Measurements from ENCODE around the gene CHMP4B.

CHMP4B gene

GRCh38 chr20:33810885-33811775 is at the start of gene CHMP4B:
Gene CHMP4B, plus strand, starts transcription at chr20:33811348. Its CDS starts 121 bp downstream, at chr20:33811469.
- DNase-seq (ENCODE audit: insufficient read length, low spot score): peak; percentile 98
- peak; percentile 96 for FAIRE-seq

GRCh38 chr20:33761698-33762250 is 49.4 kb upstream of the CHMP4B start:
- DNase-seq (ENCODE audit: insufficient read length, low spot score) (no peak), FAIRE-seq (no peak)

- FAIRE-seq (no peak), DNase-seq (ENCODE audit: insufficient read length, low spot score) (no peak)
Measured at GRCh38 chr20:33765099-33765498, 46.0 kb upstream of the CHMP4B start.

GRCh38 chr20:33765592-33765991 is 45.6 kb upstream of the CHMP4B start:
- DNase-seq (ENCODE audit: insufficient read length, low spot score) (no peak), FAIRE-seq (no peak)

- FAIRE-seq: no peak
- DNase-seq (ENCODE audit: insufficient read length, low spot score): no peak
Measured at GRCh38 chr20:33766686-33767085, 44.5 kb upstream of the CHMP4B start.

- FAIRE-seq (no peak), DNase-seq (ENCODE audit: insufficient read length, low spot score) (no peak)
Measured at GRCh38 chr20:33767777-33768138, 43.4 kb upstream of the CHMP4B start.

GRCh38 chr20:33769043-33769442 is 42.1 kb upstream of the CHMP4B start:
- FAIRE-seq: no peak
- DNase-seq (ENCODE audit: insufficient read length, low spot score): no peak

- FAIRE-seq: no peak
- DNase-seq (ENCODE audit: insufficient read length, low spot score): no peak
Measured at GRCh38 chr20:33770005-33770404, 41.1 kb upstream of the CHMP4B start.

- no peak for FAIRE-seq
Measured at GRCh38 chr20:33771938-33772337, 39.2 kb upstream of the CHMP4B start.

GRCh38 chr20:33772439-33772838 is 38.7 kb upstream of the CHMP4B start:
- FAIRE-seq (no peak), DNase-seq (ENCODE audit: insufficient read length, low spot score) (no peak)

More at GRCh38 chr20:33771938-33772337, 39.2 kb upstream of the CHMP4B start:
- DNase-seq (ENCODE audit: insufficient read length, low spot score): no peak

GRCh38 chr20:33773412-33774089 is 37.6 kb upstream of the CHMP4B start:
- no peak for FAIRE-seq
- DNase-seq (ENCODE audit: insufficient read length, low spot score): no peak

- DNase-seq (ENCODE audit: insufficient read length, low spot score): no peak
- no peak for FAIRE-seq
Measured at GRCh38 chr20:33777816-33778215, 33.3 kb upstream of the CHMP4B start.

GRCh38 chr20:33781133-33781532 is 30.0 kb upstream of the CHMP4B start:
- FAIRE-seq (no peak), DNase-seq (ENCODE audit: insufficient read length, low spot score) (no peak)

GRCh38 chr20:33781945-33782344 is 29.2 kb upstream of the CHMP4B start:
- DNase-seq (ENCODE audit: insufficient read length, low spot score) (no peak), FAIRE-seq (no peak)

- DNase-seq (ENCODE audit: insufficient read length, low spot score): no peak
- no peak for FAIRE-seq
Measured at GRCh38 chr20:33783256-33783655, 27.9 kb upstream of the CHMP4B start.

- no peak for DNase-seq (ENCODE audit: insufficient read length, low spot score)
- no peak for FAIRE-seq
Measured at GRCh38 chr20:33783818-33784217, 27.3 kb upstream of the CHMP4B start.

GRCh38 chr20:33784225-33784624 is 26.9 kb upstream of the CHMP4B start:
- DNase-seq (ENCODE audit: insufficient read length, low spot score) (no peak), FAIRE-seq (no peak)

GRCh38 chr20:33785503-33785902 is 25.6 kb upstream of the CHMP4B start:
- no peak for FAIRE-seq
- no peak for DNase-seq (ENCODE audit: insufficient read length, low spot score)

GRCh38 chr20:33787253-33787891 is 23.8 kb upstream of the CHMP4B start:
- FAIRE-seq (no peak), DNase-seq (ENCODE audit: insufficient read length, low spot score) (no peak)

GRCh38 chr20:33788351-33789049 is 22.6 kb upstream of the CHMP4B start:
- DNase-seq (ENCODE audit: insufficient read length, low spot score) (no peak), FAIRE-seq (no peak)

Data from HTR-8/SVneo (cell line).